ENCODE measurements around the gene PDE10A.
"Not testable (repeated sequence)": the region's sequence is repeated elsewhere in the genome, so short reads cannot be mapped to it uniquely, and the experiment has no call there.

PDE10A gene

GRCh38 chr6:165557674-165558073, 105.4 kb downstream of the PDE10A start:
- DNase-seq (ENCODE audit: low read depth in 2 of 2, low spot score in 1 of 2): no peak

- no peak for DNase-seq (ENCODE audit: low read depth in 2 of 2, low spot score in 1 of 2)
These were observed 106.8 kb downstream of the PDE10A start for GRCh38 chr6:165556116-165556843.

- DNase-seq (ENCODE audit: low read depth in 2 of 2, low spot score in 1 of 2): not testable (repeated sequence)
These were observed 108.4 kb downstream of the PDE10A start for GRCh38 chr6:165554644-165555043.

- DNase-seq (ENCODE audit: low read depth in 2 of 2, low spot score in 1 of 2): no peak
These were observed 110.7 kb downstream of the PDE10A start for GRCh38 chr6:165552248-165552736.

GRCh38 chr6:165551828-165552227, 111.2 kb downstream of the PDE10A start:
- no peak for DNase-seq (ENCODE audit: low read depth in 2 of 2, low spot score in 1 of 2)

- DNase-seq (ENCODE audit: low read depth in 2 of 2, low spot score in 1 of 2): no peak
These were observed 114.6 kb downstream of the PDE10A start for GRCh38 chr6:165548450-165548849.

- DNase-seq (ENCODE audit: low read depth in 2 of 2, low spot score in 1 of 2): no peak
These were observed 117.2 kb downstream of the PDE10A start for GRCh38 chr6:165545806-165546205.

- no peak for DNase-seq (ENCODE audit: low read depth in 2 of 2, low spot score in 1 of 2)
These were observed 119.3 kb downstream of the PDE10A start for GRCh38 chr6:165543781-165544180.

- no peak for DNase-seq (ENCODE audit: low read depth in 2 of 2, low spot score in 1 of 2)
These were observed 126.1 kb downstream of the PDE10A start for GRCh38 chr6:165536911-165537310.

- DNase-seq (ENCODE audit: low read depth in 2 of 2, low spot score in 1 of 2): no peak
These were observed 143.7 kb downstream of the PDE10A start for GRCh38 chr6:165519316-165519715.

- DNase-seq (ENCODE audit: low read depth in 2 of 2, low spot score in 1 of 2): no peak
These were observed 146.9 kb downstream of the PDE10A start for GRCh38 chr6:165515963-165516624.

- no peak for DNase-seq (ENCODE audit: low read depth in 2 of 2, low spot score in 1 of 2)
These were observed 148.4 kb downstream of the PDE10A start for GRCh38 chr6:165514621-165515020.

GRCh38 chr6:165511807-165512206, 151.2 kb downstream of the PDE10A start:
- no peak for DNase-seq (ENCODE audit: low read depth in 2 of 2, low spot score in 1 of 2)

GRCh38 chr6:165508321-165508869, 154.6 kb downstream of the PDE10A start:
- DNase-seq (ENCODE audit: low read depth in 2 of 2, low spot score in 1 of 2): no peak

- no peak for DNase-seq (ENCODE audit: low read depth in 2 of 2, low spot score in 1 of 2)
These were observed 156.4 kb downstream of the PDE10A start for GRCh38 chr6:165506657-165507056.

- not testable (repeated sequence) for DNase-seq (ENCODE audit: low read depth in 2 of 2, low spot score in 1 of 2)
These were observed 162.7 kb downstream of the PDE10A start for GRCh38 chr6:165500214-165500907.

GRCh38 chr6:165497472-165497871, 165.6 kb downstream of the PDE10A start:
- no peak for DNase-seq (ENCODE audit: low read depth in 2 of 2, low spot score in 1 of 2)

GRCh38 chr6:165488624-165489295, 174.3 kb downstream of the PDE10A start:
- no peak for DNase-seq (ENCODE audit: low read depth in 2 of 2, low spot score in 1 of 2)

GRCh38 chr6:165487950-165488349, 175.1 kb downstream of the PDE10A start:
- DNase-seq (ENCODE audit: low read depth in 2 of 2, low spot score in 1 of 2): no peak

GRCh38 chr6:165487347-165487746, 175.7 kb downstream of the PDE10A start:
- no peak for DNase-seq (ENCODE audit: low read depth in 2 of 2, low spot score in 1 of 2)

Measured in stimulated activated CD8-positive, alpha-beta memory T cell treated with anti-CD3 and anti-CD28 coated beads, Interleukin-4, amount 100 ng/mL, for 1 hour (primary cell).